IMR-90 (cell line): ENCODE results near the gene DOCK1. TPM values are rescaled to one million over a fixed set of nuclear protein-coding genes. Genes with fewer than 3 reads are reported as not detected.

Source experiments
- ATAC-seq: fragments of 200-7000 bp; cut with Tn5 transposase; 2 replicates; pipeline ENCODE4 v1.9.1; 2020; ENCODE audit warnings: low read depth, mild to moderate bottlenecking, moderate library complexity
- BruUV-seq: library from RNA; stranded (reverse); fragments of 400-500 nt; replicated peaks from 2 replicates; lab custom pipeline; 2021; lab: Mats Ljungman, UMichigan
- CTCF ChIA-PET: fragments of 300-600 bp; formaldehyde crosslinking; extraction: SDS; loops from one replicate; lab custom pipeline; 2021; ENCODE audit warnings: antibody characterized with exemption; lab: Yijun Ruan, JAX
- POLR2A ChIA-PET: fragments of 300-600 bp; sonication (Branson Sonifier 250); formaldehyde crosslinking; loops from one replicate; lab custom pipeline; 2022; ENCODE audit warnings: antibody characterized with exemption; ENCODE audit not compliant: unreplicated experiment; lab: Charles Lee
- DNase-seq: peaks from one replicate; pipeline ENCODE4 v3.0.0; 2013
- H2AFZ ChIP-seq: replicated peaks from 2 replicates; pipeline ENCODE3; 2013; ENCODE audit warnings: low read length, mild to moderate bottlenecking; ENCODE audit not compliant: poor library complexity
- H2AK5ac ChIP-seq: 2 replicates; pipeline ENCODE4 v1.6.1; 2013; ENCODE audit warnings: low read depth, low read length, inconsistent platforms
- H2AK9ac ChIP-seq: replicated peaks from 2 replicates; pipeline ENCODE3; 2013; ENCODE audit warnings: mild to moderate bottlenecking, low read depth, low read length, moderate library complexity; ENCODE audit not compliant: poor library complexity
- H2BK120ac ChIP-seq: 2 replicates; pipeline ENCODE4 v1.6.1; 2013; ENCODE audit warnings: low read depth, low read length, inconsistent platforms
- H2BK15ac ChIP-seq: 3 replicates; pipeline ENCODE4 v1.6.1; 2013; ENCODE audit warnings: low read depth, low read length, inconsistent platforms
- H2BK20ac ChIP-seq: 2 replicates; pipeline ENCODE4 v1.6.1; 2013; ENCODE audit warnings: low read depth, mild to moderate bottlenecking, inconsistent platforms, low read length, moderate library complexity
- H2BK5ac ChIP-seq: 2 replicates; pipeline ENCODE4 v1.6.1; 2013; ENCODE audit warnings: mild to moderate bottlenecking, low read depth, low read length, inconsistent platforms; ENCODE audit not compliant: poor library complexity, severe bottlenecking
- H3K14ac ChIP-seq: replicated peaks from 2 replicates; pipeline ENCODE4 v1.6.1; 2013; ENCODE audit warnings: low read depth, low read length, inconsistent platforms
- H3K18ac ChIP-seq: 2 replicates; pipeline ENCODE4 v1.6.1; 2013; ENCODE audit warnings: low read depth, low read length, control low read depth
- H3K23ac ChIP-seq: 2 replicates; pipeline ENCODE4 v1.6.1; 2013; ENCODE audit warnings: low read depth, low read length, inconsistent platforms
- H3K27ac ChIP-seq: 2 replicates; pipeline ENCODE4 v1.5.1; 2013; ENCODE audit warnings: mild to moderate bottlenecking, control low read depth, low read length; ENCODE audit not compliant: insufficient read depth
- H3K27me3 ChIP-seq: 2 replicates; pipeline ENCODE4 v1.6.1; 2013; ENCODE audit warnings: low read length; ENCODE audit not compliant: control insufficient read depth, insufficient read depth
- H3K36me3 ChIP-seq: 2 replicates; pipeline ENCODE4 v1.6.1; 2013; ENCODE audit warnings: low read length, mixed read lengths; ENCODE audit not compliant: control insufficient read depth, insufficient read depth
- H3K4ac ChIP-seq: 2 replicates; pipeline ENCODE4 v1.6.1; 2013; ENCODE audit warnings: low read depth, low read length, inconsistent platforms
- H3K4me1 ChIP-seq: 2 replicates; pipeline ENCODE4 v1.6.1; 2013; ENCODE audit warnings: low read length, mixed read lengths; ENCODE audit not compliant: control insufficient read depth, insufficient read depth
- H3K4me2 ChIP-seq: 2 replicates; pipeline ENCODE4 v1.6.1; 2013; ENCODE audit warnings: low read depth, mild to moderate bottlenecking, control low read depth, low read length, moderate library complexity
- H3K4me3 ChIP-seq: 2 replicates; pipeline ENCODE4 v1.5.1; 2013; ENCODE audit warnings: low read depth, mild to moderate bottlenecking, control low read depth, low read length, moderate library complexity; ENCODE audit not compliant: insufficient read depth
- H3K56ac ChIP-seq: 2 replicates; pipeline ENCODE4 v1.6.1; 2013; ENCODE audit warnings: low read length, inconsistent platforms; ENCODE audit not compliant: insufficient read depth; ENCODE audit errors: extremely low read depth
- H3K79me1 ChIP-seq, 2 experiments: 2 replicates each; pipeline ENCODE4 v1.6.1; 2013; ENCODE audit warnings: low read length in 2 of 2, inconsistent platforms in 1 of 2, low read depth in 1 of 2
- H3K9ac ChIP-seq: 2 replicates; pipeline ENCODE4 v1.6.1; 2013; ENCODE audit warnings: low read depth, low read length, control low read depth
- H3K9me1 ChIP-seq: 2 replicates; pipeline ENCODE4 v1.6.1; 2013; ENCODE audit warnings: low read length, inconsistent platforms; ENCODE audit not compliant: insufficient read depth
- H3K9me3 ChIP-seq: 2 replicates; pipeline ENCODE4 v1.6.1; 2013; ENCODE audit warnings: low read length; ENCODE audit not compliant: control insufficient read depth, insufficient read depth
- H4K20me1 ChIP-seq: 2 replicates; pipeline ENCODE4 v1.6.1; 2013; ENCODE audit warnings: low read length, inconsistent platforms; ENCODE audit not compliant: insufficient read depth
- H4K5ac ChIP-seq: 2 replicates; pipeline ENCODE4 v1.6.1; 2013; ENCODE audit warnings: mild to moderate bottlenecking, low read depth, low read length, control low read depth
- H4K8ac ChIP-seq, 2 experiments: 2 replicates each; pipeline ENCODE4 v1.6.1; 2013; ENCODE audit warnings: low read depth in 2 of 2, low read length in 2 of 2, control low read depth in 1 of 2, inconsistent platforms in 1 of 2
- H4K91ac ChIP-seq: 2 replicates; pipeline ENCODE4 v1.6.1; 2013; ENCODE audit warnings: low read depth, low read length, inconsistent platforms; ENCODE audit not compliant: insufficient read depth
- CHD1 ChIP-seq: IDR thresholded peaks from 2 replicates; pipeline ENCODE4 v1.6.1; 2012; ENCODE audit warnings: low read depth, low read length, improper control_type of control experiment
- ELK1 ChIP-seq: fragments of 150-350 bp; IDR thresholded peaks from 2 replicates; pipeline ENCODE4 v1.6.1; 2016; ENCODE audit warnings: low read depth, mild to moderate bottlenecking, low read length, moderate library complexity, borderline replicate concordance
- NFE2L2 ChIP-seq: fragments of 150-350 bp; IDR thresholded peaks from 2 replicates; pipeline ENCODE4 v1.6.1; 2016; ENCODE audit warnings: low read depth, mild to moderate bottlenecking, low read length
- SMC3 ChIP-seq: fragments of 150-350 bp; IDR thresholded peaks from 2 replicates; pipeline ENCODE4 v1.6.1; 2016; ENCODE audit warnings: low read depth, mild to moderate bottlenecking, antibody characterized with exemption, low read length, moderate library complexity
- WGBS, 2 experiments: methylation state at CpG; one replicate each; pipeline versions ENCODE4 v1.1.5 to v1.1.7; 2013; ENCODE audit warnings: missing lambda C conversion rate in 2 of 2; ENCODE audit not compliant: insufficient read length in 1 of 2; ENCODE audit errors: extremely low coverage in 2 of 2; 5-methylcytosine and 5-hydroxymethylcytosine counted together
- dilution Hi-C: fragments of 300-500 bp; cut with HindIII; formaldehyde crosslinking; loops from one replicate; pipeline ENCODE4 v1.14.3; 2018; ENCODE audit warnings: low sequenced_read_pairs; ENCODE audit not compliant: unreplicated experiment
- in situ Hi-C: fragments of 300-500 bp; cut with MboI; formaldehyde crosslinking; loops from 3 replicates; pipeline ENCODE4 v1.14.3; 2019; ENCODE audit warnings: low sequenced_read_pairs, inconsistent platforms, mixed read lengths
- intact Hi-C: fragments of 100-400 bp; cut with micrococcal nuclease; formaldehyde crosslinking; loops from 2 replicates; pipeline ENCODE4 v1.10.0; 2022
- polyA plus RNA-seq, 3 experiments: library from polyadenylated mRNA; depleted of rRNA; stranded (reverse); fragments of >200 nt; gene quantifications; 2 replicates each; pipeline ENCODE4 v1.2.3, GENCODE V29; 2012; ENCODE audit warnings: low replicate concordance in 1 of 3
- total RNA-seq: library from RNA; depleted of rRNA; stranded (reverse); fragments of >200 nt; gene quantifications from 2 replicates; pipeline ENCODE4 v1.2.3, GENCODE V29; 2012

The DOCK1 gene
- total and polyA plus RNA-seq, 2 of the 4 experiments (the other 2 are of a cell fraction): 28.2 to 71.0 TPM

- Histone ChIP-seq H4K91ac (no peak overlapping the region), H3K14ac (no peak overlapping the region), H4K5ac (no peak overlapping the region), H3K56ac (no peak overlapping the region), H3K36me3 (peaks cover 18% of the 10 kb centered on the region), H3K4me2 (no peak overlapping the region), H3K79me1 (no peaks in the 10 kb centered on the region; a peak in 1 of 4 replicates), H2BK20ac (no peak overlapping the region), H4K20me1 (no peaks in the 10 kb centered on the region), H3K27ac (no peak overlapping the region), H3K18ac (no peak overlapping the region), H2AFZ (no peak overlapping the region), H3K4me1 (peaks cover 4% of the 10 kb centered on the region; the same call in 1 of the 2 replicates), H2BK15ac (no peak overlapping the region), H2AK9ac (no peak overlapping the region), H4K8ac (no peak overlapping the region), H3K9me3 (no peaks in the 10 kb centered on the region), H3K4ac (no peak overlapping the region), H3K4me3 (no peak overlapping the region), H3K23ac (no peak overlapping the region), H2BK120ac (no peak overlapping the region), H2AK5ac (no peak overlapping the region), H2BK5ac (no peak overlapping the region), H3K27me3 (no peaks in the 10 kb centered on the region), H3K9me1 (peaks cover 4% of the 10 kb centered on the region), H3K9ac (no peak overlapping the region)
- no peak for TF ChIP-seq ELK1
- no peak for TF ChIP-seq NFE2L2
- TF ChIP-seq CHD1: no peak
- TF ChIP-seq SMC3: no peak
- 100% methylated on average over 2 of the region's 6 CpGs; no CpG with 5 or more reads in 1 of the 2 experiments for WGBS, 2 experiments
- dilution Hi-C loops: no loop called here
- POLR2A ChIA-PET: no interaction called here
- in situ Hi-C loops: no loop called here
- intact Hi-C loops: no loop called here
- no peak for DNase-seq
- CTCF ChIA-PET: no interaction called here
- BruUV-seq: no TSS peak
- no peak for ATAC-seq
These were observed 438.6 kb downstream of the DOCK1 start for GRCh38 chr10:127343821-127344220.
